ENCODE results near the gene RHOD. TPM values are rescaled to one million over a fixed set of nuclear protein-coding genes. Genes with fewer than 3 reads are reported as not detected.

RHOD gene
- total RNA-seq, 3 donors from 2014 or later = 3.3 to 7.2 (median 3.9) TPM

- intact Hi-C loops (cut with DNase I, micrococcal nuclease) = no loop called here
- no peaks in the 10 kb centered on the region for H3K36me3 ChIP-seq (ENCODE audit: low read depth)
- no peak overlapping the region for H3K4me3 ChIP-seq
- no peak for TF ChIP-seq CTCF (IDR thresholded peaks at IDR 0.05)
- DNase-seq (no peak), ATAC-seq (peak; percentile 70)
- no peaks in the 10 kb centered on the region for H3K4me1 ChIP-seq (ENCODE audit: low read depth)
- no peaks in the 10 kb centered on the region for H3K9me3 ChIP-seq
Measured at GRCh38 chr11:67062526-67063373, 6.1 kb downstream of the RHOD start.

- no peak for TF ChIP-seq CTCF (IDR thresholded peaks at IDR 0.05)
- ATAC-seq = no peak
- H3K9me3 ChIP-seq = no peaks in the 10 kb centered on the region
- no peak overlapping the region for H3K4me3 ChIP-seq
- H3K36me3 ChIP-seq (ENCODE audit: low read depth) = no peaks in the 10 kb centered on the region
- no peaks in the 10 kb centered on the region for H3K4me1 ChIP-seq (ENCODE audit: low read depth)
- DNase-seq = no peak
- intact Hi-C loops (cut with DNase I, micrococcal nuclease) = no loop called here
Measured at GRCh38 chr11:67066333-67066709, 9.7 kb downstream of the RHOD start.

GRCh38 chr11:67071420-67072284 is 15.0 kb downstream of the RHOD start:
- no peaks in the 10 kb centered on the region for H3K36me3 ChIP-seq (ENCODE audit: low read depth)
- peak; percentile 83 for TF ChIP-seq CTCF (IDR thresholded peaks at IDR 0.05)
- intact Hi-C loops (cut with DNase I, micrococcal nuclease) = no loop called here
- DNase-seq = peak; percentile 77 to 91 (median 87)
- no peaks in the 10 kb centered on the region for H3K9me3 ChIP-seq
- peak; percentile 96 for ATAC-seq
- H3K4me3 ChIP-seq = no peak overlapping the region
- H3K4me1 ChIP-seq (ENCODE audit: low read depth) = no peaks in the 10 kb centered on the region

- TF ChIP-seq CTCF (IDR thresholded peaks at IDR 0.05) = no peak
Measured at GRCh38 chr11:67072295-67072694, 15.6 kb downstream of the RHOD start.

GRCh38 chr11:67073908-67074307 is 17.3 kb downstream of the RHOD start:
- DNase-seq (no peak), ATAC-seq (no peak)
- intact Hi-C loops (cut with DNase I, micrococcal nuclease) = no loop called here
- H3K4me3 ChIP-seq = no peak overlapping the region
- no peaks in the 10 kb centered on the region for H3K36me3 ChIP-seq (ENCODE audit: low read depth)
- no peaks in the 10 kb centered on the region for H3K9me3 ChIP-seq
- peaks cover 7% of the 10 kb centered on the region for H3K4me1 ChIP-seq (ENCODE audit: low read depth)
- TF ChIP-seq CTCF (IDR thresholded peaks at IDR 0.05) = no peak

More at GRCh38 chr11:67072295-67072694, 15.6 kb downstream of the RHOD start:
- no peaks in the 10 kb centered on the region for H3K9me3 ChIP-seq
- ATAC-seq (no peak), DNase-seq (no peak)
- peaks cover 3% of the 10 kb centered on the region for H3K4me1 ChIP-seq (ENCODE audit: low read depth)
- no peaks in the 10 kb centered on the region for H3K36me3 ChIP-seq (ENCODE audit: low read depth)
- intact Hi-C loops (cut with DNase I, micrococcal nuclease) = no loop called here
- H3K4me3 ChIP-seq = no peak overlapping the region
